Prostate gland (tissue), 2 donors: Measurements from ENCODE around the gene MBD3.

Experiments used
- POLR2A ChIP-seq: fragments of 450-650 bp; IDR thresholded peaks from one replicate; pipeline ENCODE4 v1.6.1; 2016; ENCODE audit warnings: antibody characterized with exemption, mild to moderate bottlenecking
- POLR2AphosphoS5 ChIP-seq: sonication (generic); formaldehyde crosslinking; IDR thresholded peaks from one replicate; pipeline ENCODE4 v1.6.1; 2017; ENCODE audit warnings: antibody characterized with exemption
- TF ChIP-seq, protein P1 (sequence below), 4 experiments: fragments of 200-600 bp in 2 of 4; fragments of 450-650 bp in 2 of 4; sonication (generic) in 2 of 4; IDR thresholded peaks; 1 replicate in 3 of 4; 2 replicates in 1 of 4; pipeline ENCODE4 v1.5.1; 2016 to 2019; ENCODE audit warnings: antibody characterized with exemption in 4 of 4, mild to moderate bottlenecking in 2 of 4, moderate library complexity in 2 of 4

DNA sequence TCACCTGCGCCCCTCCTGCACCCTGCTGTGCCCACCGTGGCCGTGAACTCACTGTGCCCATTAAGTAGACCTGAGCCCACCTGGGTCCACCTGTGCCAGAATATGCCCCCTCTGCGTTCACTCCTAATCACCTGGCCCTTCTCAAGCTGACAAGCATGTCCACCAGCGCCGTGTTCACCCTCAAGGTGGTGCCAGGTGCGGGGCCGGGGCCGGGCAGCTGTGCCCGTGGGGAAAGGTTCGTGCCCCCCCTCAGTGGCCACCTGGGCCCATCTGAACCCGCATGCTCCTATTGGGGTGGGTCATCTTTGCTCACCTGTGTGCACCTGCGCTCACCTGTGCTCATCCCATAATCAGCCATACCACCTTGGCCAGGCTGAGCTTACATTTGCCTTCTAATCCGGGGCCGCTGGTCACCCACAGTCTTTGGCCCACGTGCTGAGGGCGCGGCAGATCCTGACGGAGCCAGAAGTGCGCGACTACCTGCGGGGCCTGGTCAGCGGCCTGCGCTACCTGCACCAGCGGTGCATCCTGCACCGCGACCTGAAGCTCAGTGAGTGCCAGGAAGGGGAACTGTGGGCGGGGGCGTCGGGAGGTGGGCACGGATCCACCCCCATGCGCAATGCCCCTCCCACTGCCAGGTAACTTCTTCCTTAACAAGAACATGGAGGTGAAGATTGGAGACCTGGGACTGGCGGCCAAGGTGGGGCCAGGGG, 66.4 kb downstream of the MBD3 start:
- TF ChIP-seq, protein P1, sequence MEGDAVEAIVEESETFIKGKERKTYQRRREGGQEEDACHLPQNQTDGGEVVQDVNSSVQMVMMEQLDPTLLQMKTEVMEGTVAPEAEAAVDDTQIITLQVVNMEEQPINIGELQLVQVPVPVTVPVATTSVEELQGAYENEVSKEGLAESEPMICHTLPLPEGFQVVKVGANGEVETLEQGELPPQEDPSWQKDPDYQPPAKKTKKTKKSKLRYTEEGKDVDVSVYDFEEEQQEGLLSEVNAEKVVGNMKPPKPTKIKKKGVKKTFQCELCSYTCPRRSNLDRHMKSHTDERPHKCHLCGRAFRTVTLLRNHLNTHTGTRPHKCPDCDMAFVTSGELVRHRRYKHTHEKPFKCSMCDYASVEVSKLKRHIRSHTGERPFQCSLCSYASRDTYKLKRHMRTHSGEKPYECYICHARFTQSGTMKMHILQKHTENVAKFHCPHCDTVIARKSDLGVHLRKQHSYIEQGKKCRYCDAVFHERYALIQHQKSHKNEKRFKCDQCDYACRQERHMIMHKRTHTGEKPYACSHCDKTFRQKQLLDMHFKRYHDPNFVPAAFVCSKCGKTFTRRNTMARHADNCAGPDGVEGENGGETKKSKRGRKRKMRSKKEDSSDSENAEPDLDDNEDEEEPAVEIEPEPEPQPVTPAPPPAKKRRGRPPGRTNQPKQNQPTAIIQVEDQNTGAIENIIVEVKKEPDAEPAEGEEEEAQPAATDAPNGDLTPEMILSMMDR (IDR thresholded peaks at IDR 0.05) = no peak
- TF ChIP-seq POLR2A (no peak), POLR2AphosphoS5 (no peak)
